Natural killer cell (primary cell): ENCODE measurements around the gene MAP2K7. TPM values are rescaled to one million over a fixed set of nuclear protein-coding genes. Genes with fewer than 3 reads are reported as not detected.

Experiments used
- ATAC-seq, 3 donors: fragments of 150-1000 bp in 2 of 3; fragments of 200-7000 bp in 1 of 3; cut with Tn5 transposase; 1 replicate in 1 of 3; 2 replicates in 2 of 3; pipeline ENCODE4 v1.10.0; 2021; ENCODE audit warnings: mild to moderate bottlenecking in 2 of 3, moderate library complexity in 2 of 3
- DNase-seq, 2 donors: peaks; one replicate each; pipeline versions ENCODE4 v3.0.0 to v3.0.0-alpha.2; 2013 to 2021; ENCODE audit warnings: mixed read lengths in 1 of 2
- H3K27ac ChIP-seq: one replicate; pipeline ENCODE4 v1.5.1; 2013; ENCODE audit warnings: mild to moderate bottlenecking, low read length
- H3K27me3 ChIP-seq: one replicate; pipeline ENCODE4 v1.6.1; 2013; ENCODE audit warnings: low read length; ENCODE audit not compliant: control insufficient read depth, insufficient read depth
- H3K36me3 ChIP-seq: one replicate; pipeline ENCODE4 v1.6.1; 2013; ENCODE audit warnings: low read length; ENCODE audit not compliant: control insufficient read depth, insufficient read depth
- H3K4me1 ChIP-seq: one replicate; pipeline ENCODE4 v1.6.1; 2013; ENCODE audit warnings: low read length; ENCODE audit not compliant: control insufficient read depth, insufficient read depth
- H3K4me3 ChIP-seq: one replicate; pipeline ENCODE4 v1.5.1; 2013; ENCODE audit warnings: low read length
- H3K9me3 ChIP-seq: one replicate; pipeline ENCODE4 v1.6.1; 2013; ENCODE audit warnings: low read length; ENCODE audit not compliant: control insufficient read depth, insufficient read depth
- H3K27ac Mint-ChIP-seq, 2 donors: one replicate each; pipeline ENCODE4 v1.8.0; 2022; ENCODE audit warnings: mild to moderate bottlenecking in 2 of 2, mixed read lengths in 2 of 2, moderate library complexity in 1 of 2
- H3K27me3 Mint-ChIP-seq, 2 donors: one replicate each; pipeline ENCODE4 v1.8.0; 2022; ENCODE audit warnings: low read depth in 2 of 2, mixed read lengths in 2 of 2
- H3K36me3 Mint-ChIP-seq: one replicate; pipeline ENCODE4 v1.8.0; 2022; ENCODE audit warnings: mixed read lengths
- H3K4me1 Mint-ChIP-seq, 2 donors: one replicate each; pipeline ENCODE4 v1.8.0; 2022; ENCODE audit warnings: mixed read lengths in 2 of 2
- H3K4me3 Mint-ChIP-seq: one replicate; pipeline ENCODE4 v1.8.0; 2022; ENCODE audit warnings: mild to moderate bottlenecking, moderate library complexity, mixed read lengths
- H3K9me3 Mint-ChIP-seq, 2 donors: one replicate each; pipeline ENCODE4 v1.8.0; 2022; ENCODE audit warnings: mixed read lengths in 2 of 2
- WGBS: methylation state at CpG from one replicate; pipeline ENCODE4 v1.1.7; 2013; ENCODE audit warnings: missing lambda C conversion rate; ENCODE audit not compliant: insufficient coverage; 5-methylcytosine and 5-hydroxymethylcytosine counted together
- intact Hi-C: fragments of 100-400 bp; cut with micrococcal nuclease; formaldehyde crosslinking; loops from one replicate; pipeline ENCODE4 v1.14.2; 2022
- total RNA-seq, 4 donors: library from RNA; stranded (reverse); fragments of 120-200 nt in 1 of 4; gene quantifications; one replicate each; pipeline versions ENCODE4 v1.2.3 to v1.2.4, GENCODE V29; 2013 to 2022
- TF ChIP-seq, protein P1 (sequence below): fragments of 200-600 bp; IDR thresholded peaks from one replicate; pipeline ENCODE4 v1.8.0; 2022; ENCODE audit warnings: antibody characterized with exemption

Gene MAP2K7
- total RNA-seq, 3 donors from 2014 or later (not counting 1 experiment from before 2014, with no cell fraction given): 131 to 218 (median 159) TPM

DNA sequence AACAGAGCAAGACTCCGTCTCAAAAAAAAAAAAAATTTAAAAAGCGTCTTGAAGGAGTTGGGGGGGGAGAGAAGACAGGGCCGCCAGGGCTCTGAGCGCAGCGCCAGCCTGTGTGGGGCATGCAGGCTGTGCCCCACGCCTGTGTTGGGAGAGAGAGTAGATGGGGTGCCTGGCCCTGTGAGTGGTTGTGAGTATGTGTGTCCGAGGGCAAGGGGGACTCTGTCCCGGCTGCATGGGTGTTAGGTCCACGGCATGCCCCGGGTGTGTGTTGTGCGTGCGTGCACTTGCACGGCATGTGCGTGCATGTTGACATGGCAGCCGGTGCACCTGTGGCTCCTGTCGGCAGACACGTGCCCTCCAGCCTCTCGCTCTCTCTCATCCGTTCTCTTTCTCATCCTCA lies 3.4 kb downstream of the MAP2K7 start:
- TF ChIP-seq, protein P1, sequence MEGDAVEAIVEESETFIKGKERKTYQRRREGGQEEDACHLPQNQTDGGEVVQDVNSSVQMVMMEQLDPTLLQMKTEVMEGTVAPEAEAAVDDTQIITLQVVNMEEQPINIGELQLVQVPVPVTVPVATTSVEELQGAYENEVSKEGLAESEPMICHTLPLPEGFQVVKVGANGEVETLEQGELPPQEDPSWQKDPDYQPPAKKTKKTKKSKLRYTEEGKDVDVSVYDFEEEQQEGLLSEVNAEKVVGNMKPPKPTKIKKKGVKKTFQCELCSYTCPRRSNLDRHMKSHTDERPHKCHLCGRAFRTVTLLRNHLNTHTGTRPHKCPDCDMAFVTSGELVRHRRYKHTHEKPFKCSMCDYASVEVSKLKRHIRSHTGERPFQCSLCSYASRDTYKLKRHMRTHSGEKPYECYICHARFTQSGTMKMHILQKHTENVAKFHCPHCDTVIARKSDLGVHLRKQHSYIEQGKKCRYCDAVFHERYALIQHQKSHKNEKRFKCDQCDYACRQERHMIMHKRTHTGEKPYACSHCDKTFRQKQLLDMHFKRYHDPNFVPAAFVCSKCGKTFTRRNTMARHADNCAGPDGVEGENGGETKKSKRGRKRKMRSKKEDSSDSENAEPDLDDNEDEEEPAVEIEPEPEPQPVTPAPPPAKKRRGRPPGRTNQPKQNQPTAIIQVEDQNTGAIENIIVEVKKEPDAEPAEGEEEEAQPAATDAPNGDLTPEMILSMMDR: no peak
- Mint-ChIP-seq H3K36me3 (no peaks in the 10 kb centered on the region), H3K27me3 (peaks cover 0 to 3% of the 10 kb centered on the region in 2 donors), H3K9me3 (no peaks in the 10 kb centered on the region), H3K27ac (peak overlapping the region; percentile 69 to 72), H3K4me3 (peak overlapping the region; percentile 49), H3K4me1 (peaks cover 20 to 47% of the 10 kb centered on the region in 2 donors)
- Histone ChIP-seq H3K27ac (no peak overlapping the region), H3K4me3 (no peak overlapping the region), H3K4me1 (peaks cover 32% of the 10 kb centered on the region), H3K9me3 (no peaks in the 10 kb centered on the region), H3K27me3 (no peaks in the 10 kb centered on the region), H3K36me3 (peaks cover 34% of the 10 kb centered on the region)
- WGBS: 96% methylated on average over 19 of the region's 19 CpGs
- ATAC-seq (no peak), DNase-seq (no peak)
- intact Hi-C loops: no loop called here

DNA sequence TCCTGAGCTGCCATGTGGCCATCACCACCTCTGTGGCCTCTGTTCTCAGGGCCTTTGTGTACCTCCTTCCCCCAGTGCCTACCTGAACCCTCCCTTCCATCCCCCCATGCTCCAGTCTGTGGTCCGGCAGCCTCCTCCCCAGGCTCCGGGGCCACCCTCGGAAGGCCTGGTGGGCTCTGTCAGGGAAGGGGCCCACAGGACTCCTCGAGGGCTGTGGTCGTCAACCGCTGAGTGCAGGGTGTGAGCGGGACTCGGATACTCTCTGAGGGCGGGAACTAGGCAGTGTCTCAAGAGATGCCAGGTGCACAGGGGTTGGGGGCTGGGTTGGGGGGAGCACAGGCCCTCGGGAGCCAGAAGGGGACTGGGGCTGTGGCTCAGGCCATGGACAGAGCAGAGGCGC lies 3.9 kb downstream of the MAP2K7 start:
- peaks cover 30% of the 10 kb centered on the region for H3K4me1 ChIP-seq
- Mint-ChIP-seq H3K4me3 (no peak overlapping the region), H3K36me3 (no peaks in the 10 kb centered on the region), H3K27ac (peak overlapping the region in 1 of 2 donors; percentile 69), H3K9me3 (no peaks in the 10 kb centered on the region), H3K4me1 (peaks cover 20 to 48% of the 10 kb centered on the region in 2 donors), H3K27me3 (peaks cover 0 to 3% of the 10 kb centered on the region in 2 donors)
- H3K27ac ChIP-seq: no peak overlapping the region
- no peaks in the 10 kb centered on the region for H3K27me3 ChIP-seq
- H3K9me3 ChIP-seq: no peaks in the 10 kb centered on the region
- peaks cover 36% of the 10 kb centered on the region for H3K36me3 ChIP-seq
- intact Hi-C loops: no loop called here
- TF ChIP-seq, protein P1: no peak
- ATAC-seq: no peak
- H3K4me3 ChIP-seq: no peak overlapping the region
- WGBS: 90% methylated on average over 11 of the region's 11 CpGs
- DNase-seq: no peak

DNA sequence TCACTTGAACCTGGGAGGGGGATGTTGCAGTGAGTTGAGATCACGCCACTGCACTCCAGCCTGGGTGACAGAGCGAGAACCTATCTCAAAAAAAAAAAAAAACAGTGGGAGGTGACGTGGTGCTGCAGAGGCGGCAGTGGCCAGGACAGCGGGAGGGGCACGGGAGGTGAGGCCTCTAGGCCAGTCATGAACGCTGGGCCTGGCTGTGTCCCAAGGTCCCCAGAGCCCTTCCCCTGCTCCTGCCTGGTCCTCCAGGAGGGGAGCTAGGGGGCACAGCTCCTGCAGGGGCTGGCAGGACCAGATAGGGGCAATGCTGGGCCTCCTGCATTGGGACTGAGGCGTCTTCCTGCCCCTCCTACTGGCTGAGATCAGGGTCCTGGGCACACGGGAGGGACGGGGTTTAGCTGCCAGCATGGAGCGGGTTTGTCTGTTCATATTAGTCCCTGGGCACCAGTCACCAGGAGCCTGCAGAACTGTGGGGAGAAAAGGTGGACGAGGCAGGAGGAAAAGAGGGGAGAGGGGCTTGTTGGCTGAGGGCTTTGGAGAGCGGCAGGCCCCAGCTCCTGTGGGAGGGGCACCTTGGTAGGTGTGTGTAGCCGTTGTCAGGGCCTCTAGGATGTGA lies 4.5 kb downstream of the MAP2K7 start:
- Mint-ChIP-seq H3K9me3 (no peaks in the 10 kb centered on the region), H3K36me3 (no peaks in the 10 kb centered on the region), H3K4me1 (peaks cover 16 to 48% of the 10 kb centered on the region in 2 donors), H3K27me3 (peaks cover 0 to 5% of the 10 kb centered on the region in 2 donors), H3K4me3 (no peak overlapping the region), H3K27ac (peak overlapping the region in 1 of 2 donors; percentile 69)
- DNase-seq (no peak), ATAC-seq (no peak)
- intact Hi-C loops: no loop called here
- Histone ChIP-seq H3K36me3 (peaks cover 41% of the 10 kb centered on the region), H3K4me3 (no peak overlapping the region), H3K4me1 (peaks cover 24% of the 10 kb centered on the region), H3K9me3 (no peaks in the 10 kb centered on the region), H3K27ac (no peak overlapping the region), H3K27me3 (no peaks in the 10 kb centered on the region)
- WGBS: 87% methylated on average over 14 of the region's 14 CpGs
- TF ChIP-seq, protein P1: no peak
